Activated gamma-delta T cell treated with Interleukin-2 at 50 U/mL for 16 hours (primary cell): Measurements from ENCODE around the gene DIP2C.

ENCODE experiments used
- DNase-seq: peaks from one replicate; pipeline ENCODE4 v3.0.0-alpha.2; 2020

DIP2C gene

DNA sequence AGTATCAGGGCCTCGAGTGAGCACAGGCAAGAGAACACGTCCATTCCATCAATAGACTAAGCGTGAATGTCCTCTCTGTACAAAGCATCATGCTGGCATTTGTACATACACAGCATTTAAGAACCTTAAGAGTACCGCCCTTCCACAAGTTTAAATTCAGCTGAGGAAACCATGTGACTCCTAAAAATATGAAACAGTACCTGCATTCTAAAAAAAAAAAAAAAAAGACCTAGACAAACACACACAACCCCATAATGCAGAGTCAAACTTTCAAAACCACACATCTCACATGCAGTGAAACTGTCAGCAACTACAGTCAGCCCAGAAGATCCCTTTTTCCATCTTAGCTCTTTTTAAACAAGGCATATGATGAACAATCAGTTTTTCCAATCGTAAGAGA lies 124.3 kb downstream of the DIP2C start:
- no peak for DNase-seq

- DNase-seq = no peak
Measured at GRCh38 chr10:563827-564226, 125.6 kb downstream of the DIP2C start.

- no peak for DNase-seq
Measured at GRCh38 chr10:562142-562541, 127.3 kb downstream of the DIP2C start.

GRCh38 chr10:561721-562120 lies 127.7 kb downstream of the DIP2C start:
- DNase-seq = no peak

- DNase-seq = no peak
Measured at GRCh38 chr10:560314-560992, 129.0 kb downstream of the DIP2C start.

DNA sequence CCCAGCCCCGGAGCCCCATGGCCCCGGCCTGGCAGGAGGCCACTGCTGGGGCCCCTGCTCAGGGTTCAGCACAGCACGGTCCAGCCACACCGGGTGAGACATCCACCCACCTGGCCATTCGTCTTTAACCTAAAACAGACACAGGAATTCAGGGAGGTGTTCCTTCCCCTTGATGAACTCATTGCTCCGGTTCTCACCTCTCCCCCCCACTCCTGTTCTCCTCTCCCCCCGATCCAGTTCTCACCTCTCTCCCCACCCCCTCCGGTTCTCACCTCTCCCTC lies 129.8 kb downstream of the DIP2C start:
- DNase-seq = no peak

GRCh38 chr10:558891-559766 lies 130.3 kb downstream of the DIP2C start:
- DNase-seq = no peak

GRCh38 chr10:558364-558763 lies 131.1 kb downstream of the DIP2C start:
- no peak for DNase-seq

GRCh38 chr10:557792-558328 lies 131.6 kb downstream of the DIP2C start:
- DNase-seq = no peak

DNA sequence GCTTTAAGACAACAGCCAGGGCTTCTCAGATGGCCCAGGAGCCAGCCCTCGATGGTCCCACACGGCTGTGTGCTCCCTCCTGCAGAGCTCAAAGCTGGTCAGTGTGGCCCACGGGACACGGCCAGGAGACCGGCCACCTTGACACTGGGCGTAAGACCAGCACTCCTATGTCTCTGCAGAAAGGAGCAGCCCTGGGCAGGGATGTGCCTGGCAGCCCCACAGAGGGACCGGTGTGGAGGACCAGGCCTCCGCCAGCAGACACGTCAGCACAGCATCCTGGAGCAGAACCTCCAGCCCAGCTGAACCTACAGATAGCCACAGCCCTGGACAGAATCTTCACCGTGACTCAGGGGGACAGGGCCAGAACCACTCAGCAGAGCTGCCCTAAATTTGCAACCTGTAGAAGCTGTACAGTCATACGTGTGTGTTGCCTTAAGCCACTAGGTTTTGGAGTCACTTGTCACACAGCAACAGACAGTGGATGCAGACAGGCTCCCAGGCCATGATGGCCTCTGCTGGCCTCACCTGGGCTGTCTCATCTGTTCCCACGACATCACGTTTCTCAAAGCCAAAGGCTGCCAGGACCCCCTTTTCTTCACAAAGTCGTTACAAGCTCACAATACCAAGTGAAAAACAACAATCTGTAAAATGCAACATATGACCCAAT lies 132.4 kb downstream of the DIP2C start:
- no peak for DNase-seq

- no peak for DNase-seq
Measured at GRCh38 chr10:555682-556350, 133.7 kb downstream of the DIP2C start.

DNA sequence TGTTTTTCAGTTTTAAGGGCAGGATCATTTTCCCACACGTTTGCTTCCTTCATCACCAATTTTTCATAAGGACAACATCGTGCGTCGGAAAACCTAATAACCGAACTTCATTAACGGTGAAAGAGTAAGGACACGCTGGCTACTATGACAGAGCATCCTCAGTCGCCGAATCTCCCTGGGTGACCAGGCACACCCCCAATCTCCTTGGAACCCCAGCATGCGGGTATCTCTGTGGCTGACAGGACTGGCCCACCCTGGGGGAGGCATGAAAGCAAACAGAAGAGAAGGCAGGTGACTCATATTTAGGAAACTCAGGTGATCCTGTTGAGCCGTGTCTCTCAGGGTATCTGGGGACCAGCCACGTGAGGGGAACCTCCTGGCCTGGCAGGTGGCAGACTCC lies 134.2 kb downstream of the DIP2C start:
- DNase-seq = no peak

GRCh38 chr10:554182-554848 lies 135.2 kb downstream of the DIP2C start:
- DNase-seq = no peak

- no peak for DNase-seq
Measured at GRCh38 chr10:553233-553632, 136.2 kb downstream of the DIP2C start.

GRCh38 chr10:552679-553078 lies 136.8 kb downstream of the DIP2C start:
- no peak for DNase-seq

- DNase-seq = no peak
Measured at GRCh38 chr10:551373-552252, 137.9 kb downstream of the DIP2C start.

DNA sequence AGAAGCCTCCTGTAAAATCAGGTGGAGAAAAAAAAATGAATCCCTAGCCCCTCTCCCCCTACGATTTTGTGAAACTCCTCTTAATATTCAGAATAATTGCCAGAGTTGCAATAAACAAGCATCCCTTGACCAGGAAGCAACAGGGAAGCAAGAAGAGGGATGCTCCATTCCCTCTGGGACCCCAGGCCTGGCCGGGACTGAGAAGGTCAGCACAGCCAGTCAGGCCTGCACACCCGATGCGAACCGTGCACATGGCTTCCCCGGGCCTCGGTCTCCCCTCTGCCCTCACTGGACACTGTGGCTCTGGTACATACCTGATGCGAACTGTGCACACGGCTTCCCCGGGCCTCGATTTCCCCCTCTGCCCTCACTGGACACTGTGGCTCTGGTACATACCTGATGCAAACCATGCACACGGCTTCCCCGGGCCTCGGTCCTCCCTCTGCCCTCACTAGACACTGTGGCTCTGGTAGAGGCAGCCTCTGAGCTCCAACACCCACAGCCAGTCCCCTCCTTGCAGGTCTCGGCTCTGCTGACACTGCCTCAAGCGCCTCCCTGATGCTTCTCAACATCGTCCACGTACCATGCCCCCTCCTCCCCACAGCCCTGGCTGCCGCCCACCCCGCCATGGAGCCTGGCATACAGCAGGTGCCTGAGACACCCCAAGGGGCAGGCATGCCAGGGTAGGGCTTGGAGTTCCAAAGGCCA lies 138.6 kb downstream of the DIP2C start:
- no peak for DNase-seq

DNA sequence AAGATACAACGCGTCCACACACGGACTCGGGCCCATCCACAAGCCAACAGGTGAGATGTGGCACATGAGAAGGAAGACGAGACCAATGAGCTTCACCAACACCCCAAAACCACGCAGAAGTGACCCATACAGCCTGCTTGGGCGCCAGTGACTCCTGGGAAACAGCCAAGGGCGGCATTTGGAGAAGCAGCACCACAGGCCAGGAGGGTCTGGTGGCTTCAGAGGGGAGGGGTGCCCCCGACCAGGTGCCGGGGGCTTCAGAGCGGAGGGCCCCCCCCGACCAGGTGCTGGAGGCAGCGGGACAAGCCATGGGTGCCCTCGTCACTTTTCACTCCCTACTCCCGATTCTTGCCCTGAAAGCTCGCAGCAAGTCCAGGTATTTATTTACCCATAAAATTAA lies 140.1 kb downstream of the DIP2C start:
- DNase-seq = no peak

DNA sequence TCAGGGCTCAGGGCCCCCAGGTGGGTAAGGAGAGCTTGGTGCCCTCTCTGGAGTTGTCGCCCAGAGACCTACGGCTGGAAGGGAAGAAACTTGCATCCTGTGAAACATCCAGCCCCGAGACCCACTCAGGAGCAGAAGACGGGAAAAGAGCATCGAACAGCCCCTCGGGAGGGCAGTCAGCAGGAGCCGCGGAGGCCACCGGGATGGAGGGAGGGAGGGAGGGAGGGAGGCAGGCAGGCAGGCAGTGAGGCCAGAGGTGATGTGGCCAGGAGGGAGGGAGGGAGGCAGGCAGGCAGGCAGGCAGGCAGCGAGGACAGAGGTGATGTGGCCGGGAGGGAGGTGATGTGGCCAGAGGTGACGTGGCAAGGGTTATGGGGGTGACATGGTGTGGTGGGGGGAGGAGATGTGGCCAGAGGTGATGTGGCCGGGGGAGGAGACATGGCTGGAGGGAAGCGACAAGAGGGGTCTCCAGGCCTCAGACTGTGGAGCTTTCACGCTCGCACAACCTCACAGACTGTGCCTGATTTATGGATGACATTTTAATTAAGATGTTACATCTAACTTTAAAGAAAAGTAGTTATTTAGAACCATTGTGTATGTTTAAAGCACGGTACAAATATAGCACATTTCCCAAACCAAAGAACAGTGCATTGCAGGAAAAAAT lies 141.1 kb downstream of the DIP2C start:
- no peak for DNase-seq

DNA sequence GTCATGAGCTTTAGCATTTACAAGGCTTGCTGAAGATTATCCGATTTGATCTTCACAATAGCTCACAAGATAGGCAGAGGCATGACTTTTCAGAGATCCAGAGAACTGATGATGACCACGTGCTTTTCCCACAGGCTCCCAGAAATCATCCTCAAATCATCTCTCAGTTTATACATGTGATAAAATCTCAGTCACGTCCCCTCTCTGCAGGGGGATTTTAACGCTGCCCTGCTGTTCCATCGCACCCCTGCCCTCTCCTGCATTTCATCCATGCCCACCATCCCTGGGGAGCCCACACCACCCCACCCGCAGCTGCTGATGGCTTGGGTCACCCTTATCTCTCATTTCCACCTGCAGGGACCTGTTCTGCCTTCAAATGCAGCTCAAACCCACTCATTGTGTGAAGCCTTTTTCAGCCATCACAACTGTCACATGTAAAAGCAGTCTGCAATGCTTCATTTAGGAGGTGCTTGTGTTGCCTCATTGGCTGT lies 141.8 kb downstream of the DIP2C start:
- DNase-seq = no peak
